ENCODE results near the gene HSPA4L.
A peak's percentile ranks its signal among the peaks of the same experiment; 100 is the strongest.

The HSPA4L gene

DNA sequence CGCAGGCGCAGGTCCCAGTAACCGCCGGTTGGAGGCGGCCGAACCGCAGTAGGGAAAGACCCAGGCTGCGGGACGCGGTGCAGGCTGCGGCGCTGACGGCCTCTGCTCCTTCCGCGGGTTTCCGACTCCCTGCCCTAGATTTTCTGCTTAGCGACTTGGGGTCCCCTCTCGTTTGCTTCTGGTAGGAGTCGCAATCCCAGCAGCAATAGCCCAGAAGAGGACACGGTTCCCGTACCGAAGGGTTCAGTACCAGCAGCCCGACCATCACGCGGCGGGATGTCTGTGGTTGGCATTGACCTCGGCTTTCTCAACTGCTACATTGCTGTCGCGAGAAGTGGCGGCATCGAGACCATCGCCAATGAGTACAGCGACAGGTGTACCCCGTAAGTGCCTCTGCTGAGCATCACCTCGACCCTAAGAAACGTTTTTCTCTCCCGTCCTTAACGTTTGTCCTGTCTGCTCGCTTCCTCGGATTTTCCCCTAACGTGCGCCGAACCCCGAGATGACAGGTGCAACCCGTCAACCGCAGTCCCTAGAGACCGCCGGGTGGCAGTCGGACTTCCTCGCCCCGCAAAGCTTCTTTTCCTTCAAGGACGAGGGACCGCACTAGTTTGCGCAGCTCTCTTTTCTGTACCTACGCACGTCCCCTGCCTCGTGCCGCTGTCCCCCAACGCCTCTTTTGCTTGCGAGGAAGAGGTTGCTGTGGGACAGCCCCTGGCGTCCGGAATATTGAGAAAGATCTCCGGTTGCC, at the start of gene HSPA4L:
HSPA4L (plus strand) TSS at position 48 of the 751 bp plus-strand sequence; CDS start at position 277, 229 bp downstream.
- H3K27ac ChIP-seq = peak within 1 kb of the TSS; percentile 75
- no peak for TF ChIP-seq ZFX (IDR thresholded peaks at IDR 0.05)
- TF ChIP-seq, protein P1, sequence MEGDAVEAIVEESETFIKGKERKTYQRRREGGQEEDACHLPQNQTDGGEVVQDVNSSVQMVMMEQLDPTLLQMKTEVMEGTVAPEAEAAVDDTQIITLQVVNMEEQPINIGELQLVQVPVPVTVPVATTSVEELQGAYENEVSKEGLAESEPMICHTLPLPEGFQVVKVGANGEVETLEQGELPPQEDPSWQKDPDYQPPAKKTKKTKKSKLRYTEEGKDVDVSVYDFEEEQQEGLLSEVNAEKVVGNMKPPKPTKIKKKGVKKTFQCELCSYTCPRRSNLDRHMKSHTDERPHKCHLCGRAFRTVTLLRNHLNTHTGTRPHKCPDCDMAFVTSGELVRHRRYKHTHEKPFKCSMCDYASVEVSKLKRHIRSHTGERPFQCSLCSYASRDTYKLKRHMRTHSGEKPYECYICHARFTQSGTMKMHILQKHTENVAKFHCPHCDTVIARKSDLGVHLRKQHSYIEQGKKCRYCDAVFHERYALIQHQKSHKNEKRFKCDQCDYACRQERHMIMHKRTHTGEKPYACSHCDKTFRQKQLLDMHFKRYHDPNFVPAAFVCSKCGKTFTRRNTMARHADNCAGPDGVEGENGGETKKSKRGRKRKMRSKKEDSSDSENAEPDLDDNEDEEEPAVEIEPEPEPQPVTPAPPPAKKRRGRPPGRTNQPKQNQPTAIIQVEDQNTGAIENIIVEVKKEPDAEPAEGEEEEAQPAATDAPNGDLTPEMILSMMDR (conservative IDR thresholded peaks at IDR 0.05) = peak; percentile 33

DNA sequence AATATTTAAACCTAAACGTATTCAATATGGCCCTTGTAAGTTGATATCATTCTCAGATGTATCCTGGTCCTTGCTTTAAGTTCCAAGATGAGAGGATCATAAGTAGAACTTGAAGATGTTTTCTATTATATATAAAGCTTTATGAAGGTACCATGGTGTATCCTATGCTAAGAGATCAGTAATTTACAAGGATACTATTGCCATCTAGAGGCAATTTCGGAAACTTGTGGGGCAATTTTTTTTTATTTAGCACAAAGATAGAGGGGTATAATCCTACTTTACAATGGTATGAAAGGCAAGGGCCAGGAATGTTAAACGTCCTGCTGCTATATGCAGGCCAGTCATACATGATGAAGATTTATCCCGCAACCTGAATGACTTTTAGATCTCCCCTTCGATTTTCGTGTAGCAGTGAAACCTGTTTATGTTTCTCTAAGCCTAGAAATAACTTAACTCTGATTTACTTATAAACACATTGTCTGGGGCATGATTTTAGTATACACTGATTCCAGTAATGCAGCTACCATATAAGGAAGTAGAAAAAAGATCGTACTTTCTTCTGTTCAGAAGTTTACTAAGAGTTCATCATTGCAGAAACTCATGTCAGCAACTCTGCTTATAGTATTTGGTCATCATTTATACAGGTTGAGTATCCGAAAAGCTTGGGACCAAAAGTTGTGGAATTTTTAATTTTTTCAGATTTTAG, 49.3 kb upstream of the HSPA4L start:
- TF ChIP-seq, protein P1 (conservative IDR thresholded peaks at IDR 0.05) = peak; percentile 68
- no peak for TF ChIP-seq ZFX (IDR thresholded peaks at IDR 0.05)
- H3K27ac ChIP-seq = no peak overlapping the region

DNA sequence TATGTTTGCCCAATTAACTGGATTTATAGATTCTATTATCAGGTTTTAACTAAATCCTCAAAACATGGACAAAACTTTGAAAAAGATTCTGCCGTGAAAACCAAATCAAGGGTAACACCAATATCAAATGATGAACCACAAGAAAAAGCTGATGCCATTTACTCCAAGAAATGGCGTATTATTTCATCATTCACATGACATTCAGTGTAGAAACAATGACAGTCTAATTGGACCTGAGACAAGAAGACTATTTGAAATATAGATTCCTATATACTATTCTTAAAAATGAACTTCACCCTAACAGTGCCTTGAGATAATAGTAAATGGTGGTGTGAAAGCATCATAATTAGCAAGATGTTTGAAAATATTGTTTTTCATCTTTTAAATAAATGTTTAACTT, 47.1 kb upstream of the HSPA4L start:
- no peak for TF ChIP-seq ZFX (IDR thresholded peaks at IDR 0.05)
- TF ChIP-seq, protein P1 (conservative IDR thresholded peaks at IDR 0.05) = no peak
- no peak overlapping the region for H3K27ac ChIP-seq

DNA sequence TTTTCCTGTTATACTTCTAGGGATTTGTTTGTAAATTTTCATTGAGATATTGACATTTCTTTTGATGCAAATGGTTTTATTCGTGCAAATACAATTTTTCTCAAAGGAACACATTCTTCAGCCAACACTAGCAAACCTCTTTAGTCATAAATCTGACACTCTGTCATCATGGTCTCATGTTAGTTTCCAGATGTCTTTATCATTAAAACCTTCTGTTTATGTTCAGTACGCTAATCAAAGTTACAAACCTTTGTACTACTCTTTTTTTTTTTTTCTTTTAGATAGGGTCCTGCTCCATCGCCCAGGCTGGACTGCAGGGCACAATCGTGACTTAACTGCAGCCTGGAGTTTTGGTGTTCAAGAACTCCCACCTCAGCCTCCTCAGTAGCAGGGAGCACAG, 44.8 kb upstream of the HSPA4L start:
- TF ChIP-seq, protein P1 (conservative IDR thresholded peaks at IDR 0.05) = no peak
- no peak for TF ChIP-seq ZFX (IDR thresholded peaks at IDR 0.05)
- H3K27ac ChIP-seq = no peak overlapping the region

DNA sequence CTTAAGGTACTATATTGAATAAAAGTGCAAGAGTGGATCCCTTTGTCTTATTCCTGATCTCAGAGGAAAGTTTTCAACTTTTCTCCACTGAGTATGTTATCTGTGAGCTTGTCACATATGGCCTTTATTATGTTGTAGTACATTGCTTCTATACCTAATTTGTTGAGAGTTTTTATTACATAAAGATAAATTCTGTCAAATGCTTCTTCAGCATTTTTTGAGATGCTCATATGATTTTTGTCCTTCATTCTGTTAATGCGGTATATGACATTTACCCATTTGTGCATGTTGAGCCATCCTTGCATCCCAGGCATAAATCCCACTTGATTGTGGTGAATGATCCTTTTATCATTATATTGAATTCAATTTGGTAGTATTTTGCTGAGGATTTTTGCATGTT, 40.9 kb upstream of the HSPA4L start:
- no peak overlapping the region for H3K27ac ChIP-seq
- TF ChIP-seq ZFX (IDR thresholded peaks at IDR 0.05) = no peak
- TF ChIP-seq, protein P1 (conservative IDR thresholded peaks at IDR 0.05) = no peak

DNA sequence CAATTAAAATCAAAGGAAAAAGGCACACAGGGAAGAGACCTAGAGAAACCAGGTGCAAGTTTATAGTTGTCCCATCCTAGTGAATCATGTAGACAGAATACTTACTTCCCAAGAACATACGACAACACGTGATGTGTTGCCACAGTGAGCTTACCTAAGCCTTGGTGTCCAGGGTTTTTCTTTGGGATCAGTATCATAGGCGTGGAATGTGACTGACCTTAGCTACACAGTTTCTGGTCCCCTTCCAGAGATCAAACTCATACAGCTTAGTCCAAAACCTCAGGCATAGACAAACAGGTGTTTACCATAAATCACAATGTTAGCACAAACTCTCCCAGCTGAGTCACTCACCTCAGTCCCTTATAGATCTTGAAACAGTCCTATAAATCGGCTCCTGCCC, 34.2 kb upstream of the HSPA4L start:
- TF ChIP-seq, protein P1 (conservative IDR thresholded peaks at IDR 0.05) = no peak
- no peak for TF ChIP-seq ZFX (IDR thresholded peaks at IDR 0.05)
- no peak overlapping the region for H3K27ac ChIP-seq

DNA sequence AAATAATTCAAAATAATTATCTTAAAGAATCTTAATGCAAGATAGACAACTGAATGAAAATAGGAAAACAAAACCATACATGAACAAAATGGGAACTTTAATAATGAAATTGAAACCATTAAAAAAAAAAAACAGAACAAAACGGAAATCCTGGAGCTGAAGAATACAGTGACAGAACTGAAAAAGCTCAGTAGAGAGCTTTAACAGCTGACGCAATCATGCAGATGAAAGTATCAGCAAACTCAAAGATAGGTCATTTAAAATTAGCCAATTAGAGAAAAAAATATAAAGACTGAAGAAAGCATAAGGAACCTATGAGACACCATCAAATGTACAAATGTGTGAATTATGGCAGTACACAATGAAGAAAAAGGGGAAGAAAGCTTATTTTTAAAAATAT, 33.2 kb upstream of the HSPA4L start:
- TF ChIP-seq, protein P1 (conservative IDR thresholded peaks at IDR 0.05) = no peak
- no peak for TF ChIP-seq ZFX (IDR thresholded peaks at IDR 0.05)
- no peak overlapping the region for H3K27ac ChIP-seq
